OCI-LY1 (cell line): Measurements from ENCODE around the gene ADD2.

Experiments
- H2AFZ ChIP-seq: fragments of 200-600 bp; sonication (generic), shearing (Covaris generic); 2 replicates; pipeline ENCODE4 v1.6.0; 2014; ENCODE audit warnings: antibody characterized with exemption, mild to moderate bottlenecking, low read length
- H3F3A ChIP-seq: fragments of 200-600 bp; sonication (generic), shearing (Covaris generic); 2 replicates; pipeline ENCODE4 v1.6.0; 2014; ENCODE audit warnings: mild to moderate bottlenecking, antibody characterized with exemption, low read length, moderate library complexity; ENCODE audit not compliant: insufficient read depth
- H3K27ac ChIP-seq: fragments of 200-600 bp; sonication (generic); 2 replicates; pipeline ENCODE4 v1.5.1; 2014; ENCODE audit warnings: low read length, mixed run types, mild to moderate bottlenecking, low read depth; ENCODE audit not compliant: poor library complexity, severe bottlenecking
- H3K27me3 ChIP-seq: fragments of 200-600 bp; sonication (generic); 2 replicates; pipeline ENCODE4 v1.6.0; 2014; ENCODE audit warnings: antibody characterized with exemption, mild to moderate bottlenecking, low read length, moderate library complexity; ENCODE audit not compliant: insufficient read depth
- H3K36me3 ChIP-seq: fragments of 200-600 bp; sonication (generic); 2 replicates; pipeline ENCODE4 v1.6.1; 2014; ENCODE audit warnings: mild to moderate bottlenecking, antibody characterized with exemption, low read length, moderate library complexity, mixed read lengths; ENCODE audit not compliant: insufficient read depth
- H3K4me1 ChIP-seq: fragments of 200-600 bp; sonication (generic); 2 replicates; pipeline ENCODE4 v1.5.1; 2014; ENCODE audit warnings: mild to moderate bottlenecking, low read length, moderate library complexity; ENCODE audit not compliant: insufficient read depth, severe bottlenecking
- H3K4me2 ChIP-seq: fragments of 200-600 bp; sonication (generic), shearing (Covaris generic); 2 replicates; pipeline ENCODE4 v1.6.1; 2014; ENCODE audit warnings: low read length
- H3K4me3 ChIP-seq: fragments of 200-600 bp; sonication (generic); 2 replicates; pipeline ENCODE4 v1.5.1; 2014; ENCODE audit warnings: low read length, low read depth, mild to moderate bottlenecking, mixed read lengths; ENCODE audit not compliant: poor library complexity, severe bottlenecking
- H3K79me2 ChIP-seq: fragments of 200-600 bp; shearing (Covaris generic); 2 replicates; pipeline ENCODE4 v1.6.1; 2016; ENCODE audit warnings: mixed run types, low read length, mixed read lengths; ENCODE audit not compliant: insufficient read depth
- H3K9ac ChIP-seq: fragments of 200-600 bp; sonication (generic), shearing (Covaris generic); 2 replicates; pipeline ENCODE4 v1.6.1; 2014; ENCODE audit warnings: mild to moderate bottlenecking, low read length, mixed read lengths
- H3K9me2 ChIP-seq: fragments of 200-600 bp; sonication (generic), shearing (Covaris generic); 2 replicates; pipeline ENCODE4 v1.6.1; 2014; ENCODE audit warnings: low read depth, mild to moderate bottlenecking, low read length, mixed read lengths
- H3K9me3 ChIP-seq: fragments of 200-600 bp; shearing (Covaris generic); 2 replicates; pipeline ENCODE4 v1.6.1; 2014; ENCODE audit warnings: low read length, mixed read lengths
- H4K20me1 ChIP-seq: fragments of 200-600 bp; sonication (generic), shearing (Covaris generic); 2 replicates; pipeline ENCODE4 v1.6.0; 2016; ENCODE audit warnings: mild to moderate bottlenecking, low read length; ENCODE audit not compliant: insufficient read depth
- EZH2 ChIP-seq: fragments of 200-600 bp; sonication (generic), shearing (Covaris generic); IDR thresholded peaks from 2 replicates; pipeline ENCODE4 v1.8.0; 2017; ENCODE audit warnings: borderline replicate concordance, mixed run types, mild to moderate bottlenecking, antibody characterized with exemption, low read length, moderate library complexity, mixed read lengths
- TF ChIP-seq, protein P1 (sequence below): fragments of 200-600 bp; sonication (generic), shearing (Covaris generic); IDR thresholded peaks from 2 replicates; pipeline ENCODE4 v1.5.1; 2017; ENCODE audit warnings: mild to moderate bottlenecking, antibody characterized with exemption, low read length, moderate library complexity, mixed read lengths

ADD2 gene

DNA sequence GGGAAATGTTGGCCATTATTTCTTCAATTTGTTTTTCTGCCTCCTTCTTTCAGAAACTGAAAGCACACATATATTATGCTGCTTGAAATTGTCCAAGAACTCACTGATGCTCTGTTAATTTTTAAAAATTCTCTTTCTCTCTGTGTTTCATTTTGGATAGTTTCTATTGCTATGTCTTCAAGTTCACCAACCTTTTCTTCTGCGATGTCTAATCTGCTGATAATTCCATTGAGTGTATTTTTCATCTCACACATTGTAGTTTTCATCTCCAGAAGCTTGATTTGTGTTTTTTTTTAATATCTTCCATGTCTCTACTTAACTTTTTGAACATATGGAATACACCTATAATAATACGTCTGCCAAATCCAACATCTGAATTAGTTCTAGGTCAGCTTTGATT, 116.3 kb downstream of the ADD2 start:
- Histone ChIP-seq H3K4me1 (no peaks in the 10 kb centered on the region), H3K9me3 (no peaks in the 10 kb centered on the region), H3K9me2 (no peaks in the 10 kb centered on the region), H3K9ac (no peak overlapping the region), H3K4me3 (no peak overlapping the region), H3K36me3 (no peaks in the 10 kb centered on the region), H3K27ac (no peak overlapping the region), H3F3A (no peaks in the 10 kb centered on the region), H3K4me2 (no peak overlapping the region), H4K20me1 (no peaks in the 10 kb centered on the region), H2AFZ (no peak overlapping the region), H3K27me3 (peaks cover 6% of the 10 kb centered on the region; the same call in 1 of the 2 replicates), H3K79me2 (no peaks in the 10 kb centered on the region)
- TF ChIP-seq EZH2: no peak
- TF ChIP-seq, protein P1, sequence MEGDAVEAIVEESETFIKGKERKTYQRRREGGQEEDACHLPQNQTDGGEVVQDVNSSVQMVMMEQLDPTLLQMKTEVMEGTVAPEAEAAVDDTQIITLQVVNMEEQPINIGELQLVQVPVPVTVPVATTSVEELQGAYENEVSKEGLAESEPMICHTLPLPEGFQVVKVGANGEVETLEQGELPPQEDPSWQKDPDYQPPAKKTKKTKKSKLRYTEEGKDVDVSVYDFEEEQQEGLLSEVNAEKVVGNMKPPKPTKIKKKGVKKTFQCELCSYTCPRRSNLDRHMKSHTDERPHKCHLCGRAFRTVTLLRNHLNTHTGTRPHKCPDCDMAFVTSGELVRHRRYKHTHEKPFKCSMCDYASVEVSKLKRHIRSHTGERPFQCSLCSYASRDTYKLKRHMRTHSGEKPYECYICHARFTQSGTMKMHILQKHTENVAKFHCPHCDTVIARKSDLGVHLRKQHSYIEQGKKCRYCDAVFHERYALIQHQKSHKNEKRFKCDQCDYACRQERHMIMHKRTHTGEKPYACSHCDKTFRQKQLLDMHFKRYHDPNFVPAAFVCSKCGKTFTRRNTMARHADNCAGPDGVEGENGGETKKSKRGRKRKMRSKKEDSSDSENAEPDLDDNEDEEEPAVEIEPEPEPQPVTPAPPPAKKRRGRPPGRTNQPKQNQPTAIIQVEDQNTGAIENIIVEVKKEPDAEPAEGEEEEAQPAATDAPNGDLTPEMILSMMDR: no peak

GRCh38 chr2:70651014-70651413, 117.0 kb downstream of the ADD2 start:
- Histone ChIP-seq H3K9ac (no peak overlapping the region), H3K9me2 (no peaks in the 10 kb centered on the region), H3K27me3 (peaks cover 6% of the 10 kb centered on the region; the same call in 1 of the 2 replicates), H3K36me3 (no peaks in the 10 kb centered on the region), H3K4me2 (no peak overlapping the region), H4K20me1 (no peaks in the 10 kb centered on the region), H3K9me3 (no peaks in the 10 kb centered on the region), H2AFZ (no peak overlapping the region), H3F3A (no peaks in the 10 kb centered on the region), H3K27ac (no peak overlapping the region), H3K4me3 (no peak overlapping the region), H3K4me1 (no peaks in the 10 kb centered on the region), H3K79me2 (no peaks in the 10 kb centered on the region)
- no peak for TF ChIP-seq EZH2
- TF ChIP-seq, protein P1: no peak

- no peak overlapping the region for H3K27ac ChIP-seq
- H3K4me3 ChIP-seq: no peak overlapping the region
- H3K4me1 ChIP-seq: no peaks in the 10 kb centered on the region
- H3K4me2 ChIP-seq: no peak overlapping the region
- H3K9ac ChIP-seq: no peak overlapping the region
- H3K9me2 ChIP-seq: no peaks in the 10 kb centered on the region
- no peak overlapping the region for H2AFZ ChIP-seq
- H3K27me3 ChIP-seq: peaks cover 6% of the 10 kb centered on the region; the same call in 1 of the 2 replicates
- no peaks in the 10 kb centered on the region for H3F3A ChIP-seq
- no peaks in the 10 kb centered on the region for H3K36me3 ChIP-seq
- H3K9me3 ChIP-seq: no peaks in the 10 kb centered on the region
- H4K20me1 ChIP-seq: no peaks in the 10 kb centered on the region
- H3K79me2 ChIP-seq: no peaks in the 10 kb centered on the region
- TF ChIP-seq, protein P1: no peak
- TF ChIP-seq EZH2: no peak
These were observed 119.0 kb downstream of the ADD2 start for GRCh38 chr2:70648961-70649360.
